GM12873 (cell line): ENCODE data around the gene GREB1.
A peak's percentile ranks its signal among the peaks of the same experiment; 100 is the strongest.

ENCODE experiments used
- CTCF ChIP-seq: IDR thresholded peaks from 2 replicates; pipeline ENCODE4 v1.5.1; 2012; ENCODE audit warnings: low read depth, mild to moderate bottlenecking, moderate library complexity, low read length, control low read depth; ENCODE audit not compliant: insufficient read depth; ENCODE audit errors: missing control alignments

Gene GREB1

DNA sequence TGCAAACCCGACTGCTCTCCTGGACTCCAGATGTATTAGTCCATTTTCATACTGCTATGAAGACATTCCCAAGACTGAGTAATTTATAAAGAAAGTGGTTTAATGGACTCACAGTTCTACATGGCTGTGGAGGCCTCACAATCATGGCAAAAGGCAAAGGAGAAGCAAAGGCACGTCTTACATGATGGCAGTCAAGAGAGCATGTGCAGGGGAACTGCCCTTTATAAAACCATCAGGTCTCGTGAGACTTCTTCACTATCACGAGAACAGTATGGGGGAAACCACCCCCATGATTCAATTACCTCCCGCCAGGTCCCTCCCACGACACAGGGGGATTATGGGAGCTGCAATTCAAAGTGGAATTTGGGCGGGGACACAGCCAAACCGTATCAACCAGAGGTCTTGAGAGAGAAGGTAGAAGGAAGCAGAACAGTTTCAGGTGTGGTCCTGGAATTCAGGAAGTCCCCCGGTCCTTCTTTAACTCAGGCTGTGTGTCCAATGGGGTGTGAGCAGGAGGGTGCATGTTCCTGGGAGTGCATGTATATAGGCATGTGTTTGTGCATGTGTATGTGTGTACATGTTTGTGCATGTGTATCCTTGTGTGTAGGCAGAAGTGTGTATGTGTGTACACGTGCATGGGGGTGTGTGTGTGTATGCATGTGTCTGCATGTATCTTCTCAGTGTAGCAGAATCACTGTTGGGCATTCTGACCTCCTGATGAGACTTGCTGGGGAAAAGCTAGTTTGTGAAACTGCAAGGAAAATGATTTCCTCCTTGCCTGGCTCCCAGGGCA is 46.2 kb downstream of the GREB1 start:
- TF ChIP-seq CTCF = no peak

DNA sequence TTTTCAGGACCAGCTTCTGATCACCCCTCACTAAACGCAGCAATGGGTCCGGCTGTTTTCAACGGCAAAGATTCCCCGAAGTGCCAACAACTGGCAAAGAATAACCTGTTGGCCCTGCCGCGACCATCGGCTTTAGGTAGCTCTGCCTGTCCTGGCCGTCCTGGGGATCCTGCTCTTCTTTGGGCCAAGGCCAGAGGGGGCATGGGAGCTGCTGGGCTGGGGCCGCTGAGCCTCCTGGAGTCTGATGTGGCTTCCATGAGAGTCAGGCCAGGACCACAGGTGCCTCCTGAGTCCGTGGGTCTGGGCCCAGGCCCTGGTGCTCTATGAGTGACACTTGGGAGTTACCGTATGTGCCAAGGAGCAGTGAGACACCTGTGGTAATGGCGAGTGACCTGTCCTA is 46.9 kb downstream of the GREB1 start:
- TF ChIP-seq CTCF = no peak

GRCh38 chr2:11581124-11581796 is 47.4 kb downstream of the GREB1 start:
- TF ChIP-seq CTCF = no peak

DNA sequence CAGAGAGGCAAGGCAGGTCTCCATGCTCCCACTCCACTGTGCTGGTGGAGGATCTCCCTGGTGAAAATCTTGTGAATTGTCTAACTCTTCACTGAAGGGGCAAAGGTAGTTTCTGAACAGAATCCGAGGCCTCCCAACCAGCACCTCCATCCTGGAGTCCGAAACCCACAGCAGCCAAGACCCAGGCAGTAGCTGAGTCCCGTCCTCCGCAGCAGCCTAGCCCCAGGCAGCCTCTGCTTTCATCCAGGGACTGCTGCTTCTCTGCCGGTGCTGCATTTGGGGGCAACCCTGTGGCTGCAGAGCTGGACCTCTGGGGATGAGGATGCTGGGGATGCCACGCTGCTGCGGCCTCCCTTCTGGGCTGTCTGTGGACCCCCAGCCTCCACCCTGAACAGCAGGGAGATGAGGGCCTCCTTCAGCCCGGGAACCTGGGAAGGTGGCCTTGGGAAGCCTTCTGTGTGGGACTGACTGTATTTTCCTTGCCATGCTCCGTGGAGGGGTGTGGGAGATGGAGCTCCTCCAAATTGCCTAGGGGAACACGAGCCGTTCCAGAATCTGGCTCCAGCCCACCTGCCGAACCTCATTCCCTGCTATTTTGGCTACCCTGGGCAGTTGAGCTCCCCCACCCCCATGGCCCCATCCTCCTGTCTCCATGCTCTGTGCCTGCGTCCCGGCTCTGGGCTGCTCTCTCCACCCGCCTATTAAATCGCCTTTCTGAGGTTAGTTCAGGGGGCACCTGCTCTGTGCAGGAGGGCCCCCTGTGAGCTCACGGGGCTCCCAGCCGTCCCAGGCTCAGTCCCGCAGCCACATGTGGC is 48.2 kb downstream of the GREB1 start:
- no peak for TF ChIP-seq CTCF

DNA sequence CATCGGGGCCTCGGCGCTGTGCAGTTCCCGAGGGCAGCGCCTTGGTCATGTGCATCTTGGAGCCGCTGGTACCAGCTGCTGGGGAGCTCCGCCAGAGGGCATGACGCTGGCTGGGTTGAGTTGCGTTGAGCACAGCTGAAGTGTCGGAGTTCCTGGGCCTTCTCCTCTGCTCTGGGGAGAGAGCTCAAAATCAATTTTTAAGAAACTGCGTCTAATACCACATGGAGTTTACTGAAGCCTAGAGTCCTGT is 48.7 kb downstream of the GREB1 start:
- no peak for TF ChIP-seq CTCF

- peak; percentile 79 for TF ChIP-seq CTCF
Observed at GRCh38 chr2:11582862-11583752, 49.3 kb downstream of the GREB1 start.
